Mucosa of rectum (tissue), 2 donors: ENCODE results near the gene DISP3.

Experiments
- H3K27ac ChIP-seq, 2 donors: one replicate each; pipeline ENCODE4 v1.7.0; 2013; ENCODE audit warnings: inconsistent platforms in 2 of 2, low read depth in 2 of 2, low read length in 2 of 2
- H3K27me3 ChIP-seq, 2 donors: one replicate each; pipeline ENCODE4 v1.7.0; 2013; ENCODE audit warnings: low read length in 2 of 2; ENCODE audit not compliant: control insufficient read depth in 2 of 2, insufficient read depth in 2 of 2
- H3K36me3 ChIP-seq, 2 donors: one replicate each; pipeline ENCODE4 v1.7.0; 2013; ENCODE audit warnings: low read length in 2 of 2; ENCODE audit not compliant: control insufficient read depth in 2 of 2, insufficient read depth in 2 of 2
- H3K4me1 ChIP-seq, 2 donors: one replicate each; pipeline ENCODE4 v1.7.0; 2013; ENCODE audit warnings: low read length in 2 of 2, mild to moderate bottlenecking in 1 of 2; ENCODE audit not compliant: control insufficient read depth in 2 of 2, insufficient read depth in 2 of 2
- H3K4me3 ChIP-seq, 2 donors: one replicate each; pipeline ENCODE4 v1.7.0; 2013; ENCODE audit warnings: low read length in 2 of 2
- H3K9ac ChIP-seq, 2 donors: one replicate each; pipeline ENCODE4 v1.7.0; 2013; ENCODE audit warnings: low read length in 2 of 2, low read depth in 1 of 2, mild to moderate bottlenecking in 1 of 2
- H3K9me3 ChIP-seq, 2 donors: one replicate each; pipeline ENCODE4 v1.7.0; 2013; ENCODE audit warnings: low read length in 2 of 2; ENCODE audit not compliant: control insufficient read depth in 2 of 2
- donor health status: healthy.
- donor health status: Normal muscosa, but diverticular disease.

The DISP3 gene

GRCh38 chr1:11562664-11563063 lies 83.7 kb downstream of the DISP3 start:
- no peak overlapping the region for H3K4me3 ChIP-seq
- H3K27ac ChIP-seq, result no peak overlapping the region
- peaks cover 4 to 15% of the 10 kb centered on the region in 2 donors for H3K27me3 ChIP-seq
- H3K4me1 ChIP-seq, result no peaks in the 10 kb centered on the region
- H3K9me3 ChIP-seq, result no peaks in the 10 kb centered on the region
- no peaks in the 10 kb centered on the region for H3K36me3 ChIP-seq
- no peak overlapping the region for H3K9ac ChIP-seq

- Histone ChIP-seq H3K9ac (no peak overlapping the region), H3K36me3 (no peaks in the 10 kb centered on the region), H3K27me3 (peaks cover 4 to 10% of the 10 kb centered on the region in 2 donors), H3K4me1 (no peaks in the 10 kb centered on the region), H3K9me3 (no peaks in the 10 kb centered on the region), H3K27ac (no peak overlapping the region), H3K4me3 (no peak overlapping the region)
These were observed 84.7 kb downstream of the DISP3 start for GRCh38 chr1:11563560-11564069.

GRCh38 chr1:11564237-11564636 lies 85.3 kb downstream of the DISP3 start:
- no peaks in the 10 kb centered on the region for H3K4me1 ChIP-seq
- H3K27ac ChIP-seq, result no peak overlapping the region
- no peak overlapping the region for H3K4me3 ChIP-seq
- H3K9me3 ChIP-seq, result no peaks in the 10 kb centered on the region
- no peaks in the 10 kb centered on the region for H3K36me3 ChIP-seq
- peaks cover 2 to 9% of the 10 kb centered on the region in 2 donors for H3K27me3 ChIP-seq
- no peak overlapping the region for H3K9ac ChIP-seq

DNA sequence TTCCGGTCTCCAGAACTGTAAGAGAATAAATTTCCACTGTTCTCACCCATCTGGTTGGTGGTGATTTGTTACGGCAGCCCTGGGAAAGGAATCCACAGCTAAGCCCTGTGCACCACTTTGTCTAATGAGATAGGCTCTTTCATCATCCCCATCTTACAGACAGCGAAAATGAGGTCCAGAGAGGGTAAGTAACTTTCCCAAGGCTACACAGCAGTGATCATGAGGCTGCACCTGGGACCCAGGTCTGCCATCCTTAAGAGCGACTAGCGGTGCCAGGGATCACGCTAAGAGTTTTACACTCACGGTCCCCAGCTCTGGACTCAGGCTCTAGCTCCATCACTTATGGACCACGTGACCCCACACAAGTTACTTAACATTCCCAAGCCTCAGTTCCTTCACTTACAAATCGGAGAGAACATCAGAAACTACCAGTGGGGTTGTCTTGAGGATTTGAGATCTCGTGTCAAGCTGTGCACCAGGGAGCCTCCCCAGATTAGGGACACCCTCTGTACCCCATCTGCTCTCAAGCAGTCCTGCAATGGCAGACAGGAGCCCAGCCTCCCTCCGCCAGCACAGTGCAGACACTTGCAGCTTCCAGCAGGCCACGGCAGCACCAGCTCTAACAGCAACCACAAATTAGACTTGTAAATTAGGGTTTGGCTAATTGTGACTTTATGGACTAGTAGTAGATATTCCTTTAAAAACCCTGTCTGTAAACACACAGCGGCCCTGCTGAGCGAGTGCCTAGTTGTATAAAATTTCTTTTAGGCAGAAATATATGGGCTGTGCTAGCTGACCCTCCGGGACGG lies 87.3 kb downstream of the DISP3 start:
- H3K27me3 ChIP-seq, result peaks cover 2 to 9% of the 10 kb centered on the region in 2 donors
- H3K9ac ChIP-seq, result no peak overlapping the region
- H3K4me3 ChIP-seq, result no peak overlapping the region
- no peaks in the 10 kb centered on the region for H3K36me3 ChIP-seq
- no peaks in the 10 kb centered on the region for H3K9me3 ChIP-seq
- H3K27ac ChIP-seq, result no peak overlapping the region
- no peaks in the 10 kb centered on the region for H3K4me1 ChIP-seq

DNA sequence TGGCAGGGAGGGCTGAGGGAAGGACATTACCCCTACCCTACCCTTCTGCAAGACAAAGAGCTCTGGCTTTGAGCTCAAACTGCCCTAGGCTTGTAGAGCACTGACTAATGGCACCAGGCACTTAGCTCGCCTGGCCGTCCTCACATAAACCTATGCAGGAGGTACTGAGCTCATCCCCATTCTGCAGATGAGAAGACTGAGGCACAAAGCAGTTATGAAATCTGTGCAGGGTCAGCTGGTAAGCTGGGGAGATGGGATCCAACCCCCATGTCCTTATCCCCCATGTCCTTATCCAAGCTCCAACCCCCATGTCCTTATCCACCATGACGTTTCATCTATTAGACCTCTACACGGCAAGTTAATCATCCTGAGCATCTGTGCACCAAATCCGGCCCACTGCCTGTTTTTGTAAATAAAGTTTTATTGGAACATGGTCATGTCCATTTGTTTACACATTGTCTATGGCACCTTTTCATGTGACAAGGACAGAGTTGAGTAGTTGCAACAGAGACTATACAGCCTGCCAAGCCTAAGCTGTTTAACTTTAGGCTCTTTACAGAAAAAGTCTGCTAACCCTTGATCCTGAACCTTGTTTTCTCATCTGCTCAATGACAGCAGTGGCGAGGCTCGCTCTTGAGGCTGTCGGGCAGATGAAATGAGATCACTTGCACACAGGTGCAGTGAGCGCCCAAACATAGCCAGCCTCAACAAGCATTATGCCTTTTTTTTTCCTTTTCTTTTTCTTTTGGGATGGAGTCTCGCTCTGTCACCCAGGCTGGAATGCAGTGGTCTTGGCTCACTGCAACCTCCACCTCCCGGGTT lies 88.5 kb downstream of the DISP3 start:
- no peaks in the 10 kb centered on the region for H3K36me3 ChIP-seq
- peaks cover 5 to 9% of the 10 kb centered on the region in 2 donors for H3K27me3 ChIP-seq
- no peak overlapping the region for H3K27ac ChIP-seq
- no peaks in the 10 kb centered on the region for H3K9me3 ChIP-seq
- H3K4me3 ChIP-seq, result no peak overlapping the region
- no peak overlapping the region for H3K9ac ChIP-seq
- no peaks in the 10 kb centered on the region for H3K4me1 ChIP-seq

DNA sequence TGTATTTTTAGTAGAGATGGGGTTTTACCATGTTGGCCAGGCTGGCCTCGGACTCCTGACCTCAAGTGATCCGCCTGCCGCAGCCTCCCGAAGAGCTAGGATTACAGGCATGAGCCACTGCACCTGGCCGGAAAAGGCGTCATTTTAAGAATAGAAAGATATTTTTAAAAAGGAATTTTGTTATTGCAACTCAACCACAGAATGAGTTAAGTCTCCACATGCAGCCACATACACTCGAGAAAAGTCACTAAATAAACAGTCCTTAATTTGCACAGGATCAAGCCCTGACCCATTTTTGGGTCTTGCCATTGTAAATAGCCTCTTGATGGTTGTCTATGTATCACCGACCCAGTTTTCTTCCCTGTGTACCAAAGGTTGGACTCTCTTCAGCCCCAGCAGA lies 89.7 kb downstream of the DISP3 start:
- Histone ChIP-seq H3K27me3 (peaks cover 0 to 5% of the 10 kb centered on the region in 2 donors), H3K9me3 (no peaks in the 10 kb centered on the region), H3K36me3 (no peaks in the 10 kb centered on the region), H3K9ac (no peak overlapping the region), H3K4me3 (no peak overlapping the region), H3K27ac (no peak overlapping the region), H3K4me1 (no peaks in the 10 kb centered on the region)

GRCh38 chr1:11569551-11569950 lies 90.6 kb downstream of the DISP3 start:
- Histone ChIP-seq H3K9ac (no peak overlapping the region), H3K36me3 (no peaks in the 10 kb centered on the region), H3K27me3 (peaks cover 0 to 5% of the 10 kb centered on the region in 2 donors), H3K9me3 (no peaks in the 10 kb centered on the region), H3K4me3 (no peak overlapping the region), H3K27ac (no peak overlapping the region), H3K4me1 (no peaks in the 10 kb centered on the region)

DNA sequence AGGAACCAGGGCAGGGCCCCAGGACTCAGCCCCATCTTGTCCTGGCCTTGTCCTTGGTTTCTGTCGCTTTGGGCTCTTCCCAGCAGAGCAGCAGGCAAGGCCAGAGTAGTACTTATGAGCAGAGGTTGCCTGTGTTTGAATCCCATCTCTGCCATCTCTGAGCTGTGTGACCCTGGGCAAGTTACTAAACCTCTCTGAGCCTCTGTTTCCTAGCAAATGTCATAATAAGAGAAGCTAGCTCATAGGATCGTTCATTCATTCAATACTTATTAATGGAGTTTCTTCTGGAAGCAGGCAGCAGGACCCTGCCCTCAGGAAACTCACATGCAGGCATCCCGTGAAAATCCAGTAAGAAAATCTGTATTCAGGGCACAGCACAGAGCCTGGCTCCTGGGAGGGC lies 91.0 kb downstream of the DISP3 start:
- H3K27me3 ChIP-seq, result peaks cover 0 to 5% of the 10 kb centered on the region in 2 donors
- no peak overlapping the region for H3K27ac ChIP-seq
- H3K4me1 ChIP-seq, result no peaks in the 10 kb centered on the region
- no peaks in the 10 kb centered on the region for H3K36me3 ChIP-seq
- H3K9me3 ChIP-seq, result no peaks in the 10 kb centered on the region
- H3K9ac ChIP-seq, result no peak overlapping the region
- no peak overlapping the region for H3K4me3 ChIP-seq

DNA sequence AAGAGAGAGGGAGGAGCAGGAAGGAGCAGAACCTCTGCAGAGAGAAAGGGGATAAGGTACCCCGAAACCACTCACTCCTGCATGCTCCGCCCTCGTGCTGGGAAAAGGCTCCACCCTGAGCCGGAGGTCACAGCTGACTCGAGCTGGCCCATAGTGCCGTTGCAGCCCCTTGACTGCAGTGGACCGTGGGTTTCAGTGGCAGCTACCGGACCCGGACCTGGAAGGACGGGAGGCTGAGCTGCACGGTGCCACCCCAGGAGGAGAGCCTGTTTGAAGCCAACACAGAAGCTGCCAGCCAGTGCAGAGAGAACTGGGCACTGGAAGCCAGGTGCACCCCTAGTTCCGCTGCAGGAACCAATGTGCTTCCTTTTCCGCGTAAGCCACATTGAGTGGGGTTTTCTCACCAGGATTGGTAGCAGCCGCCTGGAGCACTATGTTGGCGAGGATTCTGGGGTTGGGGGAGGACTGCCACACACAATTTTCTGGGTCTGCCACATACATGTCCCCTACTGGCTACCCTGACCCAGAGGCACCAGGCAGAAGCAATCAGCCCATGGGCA lies 91.9 kb downstream of the DISP3 start:
- H3K9me3 ChIP-seq, result no peaks in the 10 kb centered on the region
- H3K4me1 ChIP-seq, result no peaks in the 10 kb centered on the region
- H3K9ac ChIP-seq, result no peak overlapping the region
- H3K27me3 ChIP-seq, result peaks cover 0 to 5% of the 10 kb centered on the region in 2 donors
- H3K36me3 ChIP-seq, result no peaks in the 10 kb centered on the region
- no peak overlapping the region for H3K27ac ChIP-seq
- no peak overlapping the region for H3K4me3 ChIP-seq
